Astrocyte of the cerebellum (primary cell): Measurements from ENCODE around the gene HDAC4.

Experiments used
- DNase-seq: peaks from one replicate; pipeline ENCODE4 v3.0.0-alpha.2; 2011; ENCODE audit warnings: low read depth
- H3K4me3 ChIP-seq: 2 replicates; pipeline ENCODE4 v1.5.1; 2011; ENCODE audit warnings: mild to moderate bottlenecking, low read depth, low read length, moderate library complexity
- in situ Hi-C: cut with HindIII; loops from 2 replicates; pipeline ENCODE4 v1.10.0; 2017; ENCODE audit warnings: low sequenced_read_pairs
- TF ChIP-seq, protein P1 (sequence below): IDR thresholded peaks from 2 replicates; pipeline ENCODE4 v1.5.1; 2012; ENCODE audit warnings: low read length, low read depth, moderate library complexity, mild to moderate bottlenecking; ENCODE audit errors: missing control alignments

Gene HDAC4

DNA sequence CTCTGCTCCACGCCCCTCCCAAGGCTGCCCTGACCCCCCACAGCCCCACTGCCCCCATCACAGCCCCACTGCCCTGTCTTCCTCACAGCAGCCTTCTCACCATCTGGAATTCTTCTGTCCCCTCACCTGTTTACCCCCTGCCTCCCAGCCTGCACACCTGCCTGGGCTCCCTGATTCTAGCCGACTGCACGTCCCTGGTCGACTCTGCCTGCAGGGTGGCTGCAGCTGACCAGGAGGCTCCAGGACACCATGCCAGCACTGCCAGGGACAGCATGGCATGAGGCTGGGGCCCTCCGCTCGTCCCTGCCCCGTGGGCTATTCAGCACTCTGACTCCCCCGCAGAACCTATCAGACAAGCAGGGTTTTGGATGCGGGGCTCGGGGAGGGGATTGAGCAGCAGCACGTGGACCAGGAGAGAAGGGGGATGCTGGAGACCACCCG, 254.1 kb downstream of the HDAC4 start:
- TF ChIP-seq, protein P1, sequence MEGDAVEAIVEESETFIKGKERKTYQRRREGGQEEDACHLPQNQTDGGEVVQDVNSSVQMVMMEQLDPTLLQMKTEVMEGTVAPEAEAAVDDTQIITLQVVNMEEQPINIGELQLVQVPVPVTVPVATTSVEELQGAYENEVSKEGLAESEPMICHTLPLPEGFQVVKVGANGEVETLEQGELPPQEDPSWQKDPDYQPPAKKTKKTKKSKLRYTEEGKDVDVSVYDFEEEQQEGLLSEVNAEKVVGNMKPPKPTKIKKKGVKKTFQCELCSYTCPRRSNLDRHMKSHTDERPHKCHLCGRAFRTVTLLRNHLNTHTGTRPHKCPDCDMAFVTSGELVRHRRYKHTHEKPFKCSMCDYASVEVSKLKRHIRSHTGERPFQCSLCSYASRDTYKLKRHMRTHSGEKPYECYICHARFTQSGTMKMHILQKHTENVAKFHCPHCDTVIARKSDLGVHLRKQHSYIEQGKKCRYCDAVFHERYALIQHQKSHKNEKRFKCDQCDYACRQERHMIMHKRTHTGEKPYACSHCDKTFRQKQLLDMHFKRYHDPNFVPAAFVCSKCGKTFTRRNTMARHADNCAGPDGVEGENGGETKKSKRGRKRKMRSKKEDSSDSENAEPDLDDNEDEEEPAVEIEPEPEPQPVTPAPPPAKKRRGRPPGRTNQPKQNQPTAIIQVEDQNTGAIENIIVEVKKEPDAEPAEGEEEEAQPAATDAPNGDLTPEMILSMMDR, result no peak
- H3K4me3 ChIP-seq, result no peak overlapping the region
- in situ Hi-C loops, result loop anchor here (25.0 kb wide), 1 partner anchor 216 kb away; no protein-coding TSS in a partner anchor
- DNase-seq, result no peak

DNA sequence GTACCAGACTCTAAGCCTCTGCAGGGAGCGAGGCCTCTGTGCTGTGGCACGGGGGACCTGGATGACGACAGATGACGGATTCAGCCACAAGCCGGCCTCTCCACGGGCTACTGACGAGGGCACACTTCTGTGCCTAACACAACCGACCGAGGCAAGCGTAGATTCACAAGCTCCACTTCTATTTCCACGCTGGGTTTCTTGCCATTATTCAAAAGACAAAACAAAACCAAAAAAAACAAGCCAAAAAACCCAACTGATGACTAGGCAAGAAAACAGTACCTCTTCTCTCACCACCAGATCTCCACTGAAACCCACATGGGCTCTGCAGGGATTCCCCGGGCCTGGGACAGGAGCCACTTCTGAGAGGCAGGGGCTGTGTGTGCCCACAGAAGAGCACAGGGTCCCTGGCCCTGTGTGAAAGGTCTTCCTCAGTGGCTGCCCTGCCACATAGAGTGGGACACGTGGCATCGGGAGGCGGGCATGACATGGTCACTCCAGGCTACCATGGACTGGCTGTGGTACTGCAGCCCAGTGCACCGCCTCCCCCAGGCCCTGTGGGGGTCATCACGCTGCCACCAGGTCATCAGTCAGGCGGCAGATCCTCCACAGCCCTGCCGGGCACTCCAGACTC, 254.7 kb downstream of the HDAC4 start:
- DNase-seq, result no peak
- H3K4me3 ChIP-seq, result no peak overlapping the region
- TF ChIP-seq, protein P1, result no peak
- in situ Hi-C loops, result loop anchor here (25.0 kb wide), 1 partner anchor 216 kb away; no protein-coding TSS in a partner anchor

DNA sequence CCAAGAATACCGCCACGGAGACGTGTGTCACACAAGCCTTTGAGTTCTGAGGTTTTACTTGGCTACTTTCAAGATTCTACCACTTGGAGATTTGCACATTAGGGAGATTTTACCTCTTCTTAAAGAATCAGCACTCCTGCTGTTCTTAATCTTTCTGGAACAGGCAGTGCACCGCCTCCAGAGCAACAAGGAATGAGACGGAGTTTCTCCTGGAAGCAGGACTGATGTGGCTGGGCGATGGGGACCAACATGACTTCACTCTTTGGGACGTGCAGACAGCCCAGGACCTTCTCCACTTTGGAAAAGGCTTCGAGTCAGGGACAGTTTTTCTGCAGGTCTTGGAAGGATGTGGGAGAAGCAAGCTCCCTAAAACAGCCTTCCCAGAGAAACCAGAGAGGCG, 255.2 kb downstream of the HDAC4 start:
- TF ChIP-seq, protein P1, result no peak
- H3K4me3 ChIP-seq, result no peak overlapping the region
- no peak for DNase-seq
- in situ Hi-C loops, result loop anchor here (25.0 kb wide), 1 partner anchor 217 kb away; no protein-coding TSS in a partner anchor

DNA sequence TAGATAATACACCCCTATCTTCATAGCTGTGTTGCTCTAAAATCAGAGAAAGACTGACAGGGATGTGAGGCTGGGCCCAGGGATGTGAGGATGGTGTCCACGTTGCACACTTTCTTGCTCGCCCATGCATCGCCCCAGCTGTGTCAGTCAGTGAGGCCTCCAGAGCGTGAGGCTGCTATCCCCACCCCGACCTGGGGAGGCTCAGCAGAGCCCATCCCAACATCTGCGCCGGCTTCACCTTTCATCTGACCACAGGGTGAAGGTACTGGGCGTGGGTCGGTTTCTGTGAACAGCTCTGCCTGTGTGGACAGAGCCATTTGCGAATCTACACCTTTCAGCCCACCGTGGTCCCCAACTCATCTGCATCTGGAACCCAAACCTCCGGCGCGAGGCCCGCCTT, 255.7 kb downstream of the HDAC4 start:
- DNase-seq, result no peak
- TF ChIP-seq, protein P1, result no peak
- in situ Hi-C loops, result loop anchor here (25.0 kb wide), 1 partner anchor 217 kb away; no protein-coding TSS in a partner anchor
- H3K4me3 ChIP-seq, result no peak overlapping the region

DNA sequence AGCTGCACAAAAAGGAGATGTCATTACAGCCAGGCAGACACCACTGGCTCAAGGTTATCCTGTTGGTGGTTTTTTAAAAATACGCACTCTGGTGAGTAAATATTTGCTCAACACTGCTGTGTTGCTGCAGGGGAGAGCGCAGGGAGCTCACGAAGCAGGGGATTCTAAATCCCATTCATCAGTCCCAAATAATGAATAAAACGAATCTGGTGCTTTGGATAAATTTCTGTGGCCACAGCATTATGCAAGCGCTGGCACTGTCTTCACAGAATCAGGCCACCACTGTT, 256.2 kb downstream of the HDAC4 start:
- no peak for DNase-seq
- no peak overlapping the region for H3K4me3 ChIP-seq
- in situ Hi-C loops, result loop anchor here (25.0 kb wide), 1 partner anchor 218 kb away; no protein-coding TSS in a partner anchor
- TF ChIP-seq, protein P1, result no peak

DNA sequence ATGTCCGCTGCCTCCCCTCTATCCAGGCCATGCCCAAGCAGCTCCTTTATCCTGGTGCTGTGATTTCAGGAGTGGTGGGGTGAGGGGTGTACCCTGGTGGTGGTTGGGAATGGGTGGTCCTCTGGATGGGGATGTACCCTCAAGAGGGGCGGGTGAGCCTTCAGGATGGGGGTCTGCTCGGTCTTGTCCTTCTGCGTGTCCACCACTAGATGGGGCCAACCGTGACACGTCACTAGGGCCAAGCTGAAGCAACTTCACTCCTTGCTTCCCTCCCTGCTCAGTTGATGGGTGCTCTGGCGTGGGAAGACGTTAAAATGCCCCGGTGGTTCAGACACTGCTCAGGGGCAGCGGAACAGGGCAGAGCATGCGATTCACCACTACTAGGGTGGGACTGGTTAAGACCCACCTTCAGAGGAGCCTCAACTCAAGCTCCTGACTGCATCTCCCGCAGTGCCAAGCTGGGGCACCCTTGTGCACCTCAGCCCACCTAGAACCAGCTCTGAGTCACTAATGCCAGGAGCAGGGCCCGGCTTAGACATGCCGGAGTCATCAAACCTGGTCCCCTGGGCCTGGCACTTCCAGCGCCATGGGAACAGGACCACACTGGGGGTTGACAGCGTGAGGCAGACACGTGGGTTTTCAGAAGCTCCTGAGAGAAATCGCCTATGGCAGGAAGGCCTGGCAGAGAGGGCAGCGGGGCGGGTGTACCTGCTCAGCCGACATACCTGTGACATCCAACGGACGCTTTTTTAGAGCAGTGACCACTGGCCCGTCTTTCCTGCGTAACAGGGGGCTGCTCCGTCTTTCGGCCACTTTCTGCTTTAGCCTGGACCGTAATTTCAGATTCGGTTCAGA, 256.7 kb downstream of the HDAC4 start:
- in situ Hi-C loops, result loop anchor here (25.0 kb wide), 1 partner anchor 218 kb away; no protein-coding TSS in a partner anchor
- DNase-seq, result peak; percentile 19
- TF ChIP-seq, protein P1, result peak; percentile 79
- H3K4me3 ChIP-seq, result no peak overlapping the region
